Measurements from ENCODE around the gene SECISBP2. TPM values are rescaled to one million over a fixed set of nuclear protein-coding genes. Genes with fewer than 3 reads are reported as not detected.

SECISBP2 gene
- total RNA-seq, 1 donor from 2014 or later: 55.6 TPM

DNA sequence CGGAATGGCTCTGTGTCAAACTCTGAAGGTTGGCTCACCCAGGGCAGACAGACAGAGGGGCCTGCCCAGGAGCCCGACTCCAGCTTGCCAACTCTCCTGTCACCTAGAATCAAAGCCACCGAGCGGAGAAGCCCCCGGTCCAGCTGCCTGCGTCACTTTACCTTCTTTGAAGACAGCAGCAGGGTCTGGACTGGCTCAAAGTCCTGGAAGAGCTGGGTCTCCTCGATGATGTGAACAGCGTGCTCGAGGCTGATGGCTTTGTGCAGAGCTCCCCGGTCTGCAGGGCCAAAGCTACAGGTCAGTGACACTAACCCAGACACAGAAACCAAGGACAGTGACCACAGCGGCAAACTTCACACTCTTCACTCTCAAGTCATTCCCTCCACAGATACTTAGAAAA is 67.9 kb downstream of the SECISBP2 start:
- no peak overlapping the region for H3K27ac ChIP-seq
- H3K36me3 ChIP-seq: peaks cover 90% of the 10 kb centered on the region
- H3K27me3 ChIP-seq (ENCODE audit: low read depth): no peaks in the 10 kb centered on the region
- no peak for ATAC-seq
- no peak overlapping the region for H3K4me3 ChIP-seq
- no peak for DNase-seq
- no peaks in the 10 kb centered on the region for H3K9me3 ChIP-seq
- TF ChIP-seq, protein P1, sequence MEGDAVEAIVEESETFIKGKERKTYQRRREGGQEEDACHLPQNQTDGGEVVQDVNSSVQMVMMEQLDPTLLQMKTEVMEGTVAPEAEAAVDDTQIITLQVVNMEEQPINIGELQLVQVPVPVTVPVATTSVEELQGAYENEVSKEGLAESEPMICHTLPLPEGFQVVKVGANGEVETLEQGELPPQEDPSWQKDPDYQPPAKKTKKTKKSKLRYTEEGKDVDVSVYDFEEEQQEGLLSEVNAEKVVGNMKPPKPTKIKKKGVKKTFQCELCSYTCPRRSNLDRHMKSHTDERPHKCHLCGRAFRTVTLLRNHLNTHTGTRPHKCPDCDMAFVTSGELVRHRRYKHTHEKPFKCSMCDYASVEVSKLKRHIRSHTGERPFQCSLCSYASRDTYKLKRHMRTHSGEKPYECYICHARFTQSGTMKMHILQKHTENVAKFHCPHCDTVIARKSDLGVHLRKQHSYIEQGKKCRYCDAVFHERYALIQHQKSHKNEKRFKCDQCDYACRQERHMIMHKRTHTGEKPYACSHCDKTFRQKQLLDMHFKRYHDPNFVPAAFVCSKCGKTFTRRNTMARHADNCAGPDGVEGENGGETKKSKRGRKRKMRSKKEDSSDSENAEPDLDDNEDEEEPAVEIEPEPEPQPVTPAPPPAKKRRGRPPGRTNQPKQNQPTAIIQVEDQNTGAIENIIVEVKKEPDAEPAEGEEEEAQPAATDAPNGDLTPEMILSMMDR (IDR thresholded peaks at IDR 0.05): no peak
- intact Hi-C loops (cut with DNase I): no loop called here
- peaks cover 16% of the 10 kb centered on the region for H3K4me1 ChIP-seq

DNA sequence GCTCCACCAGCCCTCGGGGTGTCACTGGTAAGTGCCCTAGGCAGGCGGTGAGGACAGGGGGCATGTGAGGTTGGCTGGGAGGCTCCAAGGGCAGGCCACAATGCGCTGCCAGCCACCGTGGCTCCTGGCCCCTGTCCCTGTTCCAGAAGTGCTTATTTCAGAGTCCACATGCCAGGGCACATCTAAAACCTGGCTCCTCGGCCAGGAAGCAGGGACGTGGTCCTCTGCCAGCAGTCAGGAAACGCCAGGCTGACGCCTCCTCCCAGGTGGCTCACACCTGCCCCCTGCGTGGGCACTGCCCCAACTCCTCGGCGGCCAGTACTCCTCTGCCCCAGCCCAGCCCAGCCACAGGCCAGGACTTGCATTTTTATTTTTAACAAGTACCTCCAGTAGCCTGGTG is 68.5 kb downstream of the SECISBP2 start:
- TF ChIP-seq, protein P1 (IDR thresholded peaks at IDR 0.05): no peak
- ATAC-seq: no peak
- no peaks in the 10 kb centered on the region for H3K27me3 ChIP-seq (ENCODE audit: low read depth)
- no peak for DNase-seq
- H3K9me3 ChIP-seq: no peaks in the 10 kb centered on the region
- peaks cover 16% of the 10 kb centered on the region for H3K4me1 ChIP-seq
- peaks cover 94% of the 10 kb centered on the region for H3K36me3 ChIP-seq
- no peak overlapping the region for H3K4me3 ChIP-seq
- H3K27ac ChIP-seq: no peak overlapping the region
- intact Hi-C loops (cut with DNase I): no loop called here

DNA sequence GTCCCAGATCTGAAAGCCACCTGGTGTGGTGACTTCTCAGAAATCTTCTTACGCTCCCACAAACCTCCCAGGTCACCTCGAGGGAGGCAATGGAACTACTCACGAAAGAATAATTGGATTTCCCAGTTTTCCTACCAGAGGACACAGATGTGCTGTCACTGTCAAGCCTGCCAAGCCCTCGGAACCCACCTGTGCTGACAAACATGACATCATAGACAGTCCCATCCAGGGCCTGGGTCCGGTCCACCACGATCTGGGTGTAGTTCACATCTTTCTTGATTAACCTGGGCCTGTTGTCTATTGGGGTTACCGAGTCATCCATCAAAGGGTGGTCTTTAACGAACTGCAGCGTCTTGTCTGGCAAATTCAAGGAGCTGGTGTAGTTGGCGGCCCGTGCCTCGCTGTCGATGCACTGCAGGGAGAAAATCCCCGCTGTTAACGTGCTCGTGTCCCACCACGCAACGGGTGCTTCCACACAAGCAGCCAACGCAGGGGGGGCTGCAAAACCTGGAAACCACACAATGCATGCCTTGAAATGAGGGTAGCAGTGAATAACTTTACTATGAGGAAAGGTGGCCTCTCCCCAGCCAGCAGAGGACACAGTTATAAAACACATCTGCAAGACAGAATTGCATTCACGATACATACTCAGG is 69.0 kb downstream of the SECISBP2 start:
- TF ChIP-seq, protein P1 (IDR thresholded peaks at IDR 0.05): no peak
- Histone ChIP-seq H3K27me3 (ENCODE audit: low read depth) (no peaks in the 10 kb centered on the region), H3K4me3 (no peak overlapping the region), H3K36me3 (peaks cover 94% of the 10 kb centered on the region), H3K27ac (peak overlapping the region; percentile 40), H3K9me3 (no peaks in the 10 kb centered on the region), H3K4me1 (peaks cover 16% of the 10 kb centered on the region)
- DNase-seq: no peak
- intact Hi-C loops (cut with DNase I): no loop called here
- ATAC-seq: no peak

DNA sequence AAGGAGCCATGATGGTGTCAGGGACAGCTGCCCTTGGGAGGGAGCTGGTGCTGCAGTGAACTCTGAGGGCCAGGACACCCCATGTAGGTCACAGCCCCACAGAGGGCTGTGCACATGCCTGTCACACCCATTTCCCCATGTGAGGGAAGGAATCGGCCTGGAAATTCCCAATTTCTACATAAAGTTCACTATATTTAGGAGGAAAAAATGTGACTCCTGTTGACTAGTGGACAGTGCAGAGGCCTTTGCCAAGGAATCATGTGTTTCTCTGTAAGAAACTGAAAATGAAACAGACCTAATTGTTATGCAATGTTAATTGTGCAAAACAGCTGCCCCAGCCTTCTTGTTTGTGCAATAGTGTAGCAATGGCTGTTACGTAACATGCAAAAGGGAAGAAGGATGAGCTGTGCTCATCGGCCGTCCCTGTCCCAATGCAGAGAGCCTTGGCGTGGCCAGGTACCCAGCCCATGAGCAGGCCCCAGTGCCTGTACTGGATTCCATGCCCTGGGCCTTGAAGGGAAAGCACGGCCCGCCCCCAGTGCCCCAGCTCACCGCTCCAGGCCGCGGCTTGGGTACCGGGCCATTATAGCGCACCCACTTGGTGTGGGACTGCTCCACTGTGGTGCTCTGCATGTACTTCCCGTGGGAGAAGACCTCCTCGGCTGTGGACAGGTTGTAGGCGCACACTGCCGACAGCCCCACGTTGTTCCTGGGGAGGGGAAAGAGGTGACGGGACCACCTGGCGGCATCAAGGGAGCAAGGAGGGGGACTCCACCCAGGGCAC is 70.0 kb downstream of the SECISBP2 start:
- TF ChIP-seq, protein P1 (IDR thresholded peaks at IDR 0.05): no peak
- Histone ChIP-seq H3K9me3 (no peaks in the 10 kb centered on the region), H3K4me3 (no peak overlapping the region), H3K27me3 (ENCODE audit: low read depth) (no peaks in the 10 kb centered on the region), H3K36me3 (peaks cover 95% of the 10 kb centered on the region), H3K4me1 (peaks cover 16% of the 10 kb centered on the region), H3K27ac (peak overlapping the region; percentile 40)
- intact Hi-C loops (cut with DNase I): no loop called here
- DNase-seq (peak; percentile 82), ATAC-seq (peak; percentile 80 to 82)

DNA sequence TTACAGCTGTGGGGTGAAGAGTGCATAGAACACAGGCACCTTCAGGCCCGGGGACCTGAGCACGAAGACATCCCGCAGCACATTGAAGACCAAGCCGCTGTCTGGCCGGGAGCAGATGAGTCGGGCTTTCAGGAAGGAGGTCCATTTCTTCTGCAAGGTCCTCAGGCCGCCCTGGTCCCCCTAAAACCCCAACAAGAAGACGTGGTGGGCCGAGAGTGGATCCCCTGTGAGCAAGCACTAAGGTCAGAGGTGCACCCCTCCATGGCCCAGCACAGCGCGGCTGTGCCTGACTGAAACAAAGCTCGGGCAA is 70.5 kb downstream of the SECISBP2 start:
- Histone ChIP-seq H3K9me3 (no peaks in the 10 kb centered on the region), H3K4me3 (no peak overlapping the region), H3K36me3 (peaks cover 98% of the 10 kb centered on the region), H3K27ac (peak overlapping the region; percentile 40), H3K4me1 (peaks cover 16% of the 10 kb centered on the region), H3K27me3 (ENCODE audit: low read depth) (no peaks in the 10 kb centered on the region)
- intact Hi-C loops (cut with DNase I): no loop called here
- TF ChIP-seq, protein P1 (IDR thresholded peaks at IDR 0.05): no peak
- ATAC-seq (no peak), DNase-seq (no peak)

Data from lower lobe of right lung (tissue), 2 donors.